GM18511 (cell line): ENCODE measurements around the gene IL20.
"Not testable (repeated sequence)": the region's sequence is repeated elsewhere in the genome, so short reads cannot be mapped to it uniquely, and the experiment has no call there.

ENCODE experiments used
- ATAC-seq: cut with Tn5 transposase; IDR thresholded peaks from one replicate; pipeline ENCODE4 v1.9.1; 2021; ENCODE audit warnings: mild to moderate bottlenecking, moderate library complexity; ENCODE audit not compliant: unreplicated experiment

Gene IL20

DNA sequence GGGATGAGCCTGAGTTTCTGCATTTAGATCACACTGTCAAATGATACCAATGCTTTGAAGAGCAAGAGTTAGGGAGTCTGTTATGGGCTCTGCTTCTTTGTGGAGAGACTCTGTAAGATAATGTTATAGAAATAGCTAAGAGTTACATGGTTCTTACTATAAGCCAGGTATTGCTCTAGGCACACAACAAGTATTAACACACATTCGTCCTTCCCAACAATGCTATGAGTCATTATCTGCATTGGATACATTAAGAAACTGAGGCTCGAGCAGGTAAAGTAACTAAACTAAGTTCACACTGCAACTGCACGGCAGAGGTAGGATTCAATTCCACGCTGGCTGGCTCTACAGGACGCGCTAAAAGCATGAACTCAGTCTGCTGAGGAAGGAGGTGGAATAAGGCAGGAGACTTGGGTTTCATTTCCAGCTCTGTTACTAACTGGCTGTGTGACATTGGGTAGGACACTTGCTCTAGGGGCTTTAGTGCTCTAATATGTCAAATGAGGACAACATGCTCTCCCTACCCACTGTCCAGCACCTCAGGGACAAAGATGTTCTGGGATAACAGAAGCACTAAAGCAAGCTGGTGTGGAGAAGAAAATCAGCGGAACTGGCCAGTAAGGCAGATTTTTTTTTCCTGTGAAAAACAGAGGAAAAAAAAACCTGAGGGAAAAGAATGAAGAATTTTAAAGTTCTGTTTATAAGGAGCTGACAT is 23.7 kb upstream of the IL20 start:
- no peak for ATAC-seq

DNA sequence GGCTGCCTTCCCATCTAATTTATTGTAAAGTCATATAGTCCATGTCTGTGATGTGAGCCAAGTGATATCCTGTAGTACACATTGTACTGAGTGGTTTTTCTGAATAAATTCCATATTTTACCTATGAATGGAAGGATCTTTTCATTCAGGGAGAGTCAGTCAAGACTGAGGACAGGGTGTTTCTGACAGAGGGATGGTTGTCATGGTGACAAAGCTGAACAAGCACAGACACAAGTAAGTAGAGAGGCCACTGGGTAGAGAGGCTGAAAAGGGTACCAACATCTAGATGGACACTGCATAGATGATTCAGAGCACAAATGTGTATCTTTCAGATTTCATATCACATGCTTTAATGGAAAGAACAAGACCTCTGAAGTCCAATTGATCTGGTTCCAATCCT is 22.6 kb upstream of the IL20 start:
- ATAC-seq, result no peak

DNA sequence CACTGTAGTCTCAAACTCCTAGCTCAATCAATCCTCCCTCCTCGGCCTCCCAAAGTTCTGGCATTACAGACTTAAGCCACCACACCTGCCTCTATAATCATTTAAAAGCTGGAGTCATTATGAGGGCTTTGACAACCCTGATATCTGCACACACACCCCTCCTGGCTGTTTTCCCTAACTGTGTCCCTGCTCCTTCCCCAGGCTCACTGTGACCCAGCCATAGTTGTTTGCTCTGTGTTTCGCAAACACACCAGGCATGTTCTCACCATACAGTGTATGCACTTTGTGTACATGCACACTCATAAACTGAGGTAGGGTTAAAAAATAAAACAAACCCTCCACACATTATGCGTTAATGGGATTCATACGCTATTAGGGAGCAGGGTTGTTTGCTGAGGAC is 21.8 kb upstream of the IL20 start:
- no peak for ATAC-seq

DNA sequence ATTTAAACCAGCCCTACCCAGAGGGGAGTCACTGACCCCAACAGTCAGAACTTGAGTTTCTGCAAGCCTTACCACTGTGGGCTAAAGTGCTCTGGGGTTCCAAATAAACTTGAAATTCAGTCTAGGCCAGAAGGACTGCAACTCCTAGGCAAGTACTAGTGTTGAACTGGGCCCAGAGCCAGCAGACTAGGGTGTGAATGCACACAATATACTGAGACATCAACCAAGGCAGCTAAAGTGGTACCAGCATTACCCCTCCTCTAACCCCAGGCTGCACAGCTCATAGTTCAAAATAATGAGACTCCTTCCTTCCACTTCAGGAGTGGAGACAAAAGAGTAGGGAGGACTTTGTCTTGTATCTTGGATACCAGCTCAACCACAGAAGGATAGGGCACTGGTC is 18.9 kb upstream of the IL20 start:
- ATAC-seq, result no peak

DNA sequence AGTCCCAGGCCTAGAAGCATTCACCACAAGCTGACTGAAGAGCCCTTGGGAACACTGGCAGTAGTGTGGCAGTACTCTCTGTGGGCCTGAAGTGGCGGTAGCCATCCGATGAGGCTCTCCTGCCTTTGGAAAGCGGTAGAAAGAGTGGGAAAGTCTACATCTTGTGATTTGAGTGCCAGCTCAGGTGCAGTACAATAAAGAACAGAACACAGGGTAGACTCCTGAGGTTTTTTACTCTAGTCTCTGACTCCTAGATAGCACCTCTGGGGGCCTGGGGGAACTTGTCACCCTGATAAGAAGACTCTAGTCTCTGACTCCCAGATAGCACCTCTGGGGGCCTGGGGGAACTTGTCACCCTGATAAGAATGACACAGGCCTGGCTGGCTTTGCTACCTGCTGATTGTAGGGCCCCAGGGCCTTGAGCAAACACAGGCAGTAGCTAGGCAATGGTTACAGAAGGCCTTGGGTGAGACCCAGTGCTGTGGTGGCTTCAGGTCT is 18.0 kb upstream of the IL20 start:
- no peak for ATAC-seq

DNA sequence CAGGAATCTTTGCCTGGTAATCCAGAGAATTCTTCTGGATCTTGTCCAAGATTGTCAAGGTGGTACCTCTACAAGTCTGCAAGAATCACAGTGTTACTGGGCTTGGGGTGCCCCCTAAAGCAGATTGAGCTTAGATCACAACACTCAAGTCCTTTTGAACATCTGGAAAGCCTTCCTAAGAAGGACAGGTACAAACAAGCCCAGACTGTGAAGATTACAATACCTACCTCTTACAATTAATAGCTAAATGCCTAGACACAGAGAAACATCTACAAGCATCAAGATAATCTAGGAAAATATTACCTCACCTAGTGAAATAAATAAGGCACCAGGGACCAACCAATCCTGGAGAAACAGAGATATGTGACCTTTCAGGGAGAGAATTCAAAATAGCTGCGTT is 17.5 kb upstream of the IL20 start:
- no peak for ATAC-seq

DNA sequence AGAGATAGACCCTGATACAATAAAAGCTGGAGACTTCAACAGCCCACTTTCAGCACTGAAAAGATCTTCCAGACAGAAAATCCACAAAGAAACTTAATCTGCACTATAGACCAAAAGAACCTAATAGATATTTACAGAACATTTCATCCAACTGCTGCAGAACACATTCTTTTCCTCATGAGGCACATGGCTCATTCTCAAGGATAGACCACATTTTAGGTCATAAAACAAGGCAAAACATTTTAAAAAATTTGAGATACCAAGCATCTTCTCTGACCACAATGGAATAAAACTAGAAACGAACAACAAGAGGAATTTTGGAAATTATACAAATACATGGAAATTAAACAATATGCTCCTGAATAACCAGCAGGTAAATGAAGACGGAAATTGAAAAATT is 15.0 kb upstream of the IL20 start:
- ATAC-seq, result no peak

DNA sequence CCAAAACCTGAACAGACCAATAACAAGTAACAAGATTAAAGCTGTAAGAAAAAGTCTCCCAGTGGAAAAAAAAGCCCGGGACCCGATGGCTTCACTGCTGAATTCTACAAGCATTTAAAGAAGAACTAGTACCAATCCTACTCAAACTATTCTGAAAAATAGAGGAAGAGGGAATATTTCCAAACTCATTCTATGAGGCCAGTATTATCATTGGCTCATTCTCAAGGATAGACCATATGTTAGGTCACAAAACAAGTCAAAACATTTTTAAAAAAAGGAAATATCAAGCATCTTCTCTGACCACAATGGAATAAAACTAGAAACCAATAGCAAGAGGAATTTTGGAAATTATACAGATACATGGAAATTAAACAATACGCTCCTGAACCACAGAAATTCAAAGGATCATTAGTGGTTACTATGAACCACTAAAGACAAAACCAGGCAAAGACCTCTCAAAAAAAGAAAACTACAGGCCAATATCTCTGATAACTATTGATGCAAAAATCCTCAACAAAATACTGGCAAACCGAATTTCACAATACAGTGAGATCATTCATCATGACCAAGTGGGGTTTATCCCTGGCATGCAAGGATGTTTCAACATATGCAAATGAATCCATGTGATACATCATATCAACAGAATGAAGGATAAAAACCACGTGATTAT is 13.9 kb upstream of the IL20 start:
- ATAC-seq, result no peak

DNA sequence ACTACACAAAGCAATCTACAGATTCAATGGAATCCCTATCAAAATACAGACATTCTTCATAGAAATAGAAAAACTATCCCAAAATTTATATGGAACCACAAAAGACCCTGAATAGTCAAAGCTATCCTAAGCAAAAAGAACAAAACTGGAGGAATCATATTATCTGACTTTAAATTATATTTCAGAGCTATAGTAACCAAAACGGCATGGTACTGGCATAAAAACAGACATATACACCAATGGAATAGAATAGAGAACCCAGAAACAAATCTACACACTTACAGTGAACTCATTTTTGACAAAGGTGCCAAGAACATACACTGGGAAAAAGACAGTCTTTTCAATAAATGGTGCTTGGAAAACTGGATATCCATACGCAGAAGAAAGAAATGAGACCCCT is 12.8 kb upstream of the IL20 start:
- ATAC-seq, result not testable (repeated sequence)

DNA sequence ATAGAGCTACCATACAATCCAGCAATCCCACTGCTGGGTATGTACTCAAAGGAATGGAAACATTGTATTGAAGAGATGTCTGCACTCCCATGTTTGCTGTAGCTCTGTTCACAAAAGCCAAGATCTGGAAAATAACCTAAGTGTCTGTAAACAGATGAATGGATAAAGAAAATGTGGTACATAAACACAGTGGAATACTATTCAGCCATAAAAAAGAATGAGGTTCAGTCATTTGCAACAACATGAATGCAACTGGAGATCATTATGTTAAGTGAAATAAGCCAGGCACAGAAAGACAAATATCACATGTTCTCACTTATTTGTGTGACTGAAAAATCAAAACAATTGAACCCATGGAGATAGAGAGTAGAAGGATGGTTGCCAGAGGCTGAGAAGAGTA is 11.7 kb upstream of the IL20 start:
- not testable (repeated sequence) for ATAC-seq

DNA sequence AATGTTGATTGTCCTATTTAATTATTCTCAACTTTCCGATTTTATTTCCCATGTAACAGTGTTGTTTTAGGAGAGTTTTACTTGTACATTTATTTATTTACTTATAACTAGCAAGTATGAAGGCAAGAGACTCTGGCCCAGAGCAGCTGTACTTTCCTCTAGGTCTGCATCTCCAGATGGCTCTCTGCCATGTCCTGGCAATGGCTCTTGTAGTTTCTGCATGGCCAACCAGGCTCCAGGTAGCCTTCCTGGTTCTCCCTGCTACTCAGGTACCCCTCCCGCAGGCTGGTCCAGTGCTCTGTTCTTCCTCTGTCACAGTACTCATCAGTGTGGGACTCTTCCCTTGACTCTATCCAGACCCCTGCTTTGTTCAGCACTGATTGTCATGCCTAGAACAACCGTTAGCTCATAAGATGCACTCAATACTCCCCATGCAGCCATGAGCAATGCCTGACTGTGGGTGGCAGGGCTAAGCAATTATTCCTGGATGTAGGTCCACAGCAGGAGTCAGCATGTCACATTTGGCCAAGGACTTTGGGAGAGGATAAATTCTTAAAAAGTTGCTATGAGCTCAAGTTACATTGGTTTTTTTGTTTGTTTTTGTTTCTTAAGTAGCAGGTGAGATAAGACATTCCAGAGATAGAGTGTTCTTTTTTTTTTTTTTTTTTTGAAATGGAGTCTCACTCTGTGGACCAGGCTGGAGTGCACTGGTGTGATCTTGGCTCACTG is 10.9 kb upstream of the IL20 start:
- no peak for ATAC-seq

DNA sequence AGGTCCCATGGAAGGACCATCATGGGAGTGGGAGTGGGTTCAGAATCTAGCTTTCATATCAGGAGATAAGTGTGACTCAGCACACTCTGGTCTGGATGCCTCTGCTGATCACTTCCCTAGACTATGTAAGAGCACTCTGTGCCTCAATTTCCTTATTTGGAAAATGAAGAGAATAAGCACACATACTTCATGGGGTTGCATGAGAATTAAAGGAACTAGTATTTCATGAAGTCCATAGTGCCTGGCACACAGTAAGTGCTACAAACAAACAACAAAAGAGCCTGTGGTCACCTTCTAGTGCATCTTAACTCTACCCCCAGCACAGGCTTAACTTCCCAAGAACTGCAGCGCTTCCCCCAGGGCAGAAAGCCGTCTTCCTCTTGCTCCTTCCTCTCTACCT is 9.6 kb upstream of the IL20 start:
- no peak for ATAC-seq

DNA sequence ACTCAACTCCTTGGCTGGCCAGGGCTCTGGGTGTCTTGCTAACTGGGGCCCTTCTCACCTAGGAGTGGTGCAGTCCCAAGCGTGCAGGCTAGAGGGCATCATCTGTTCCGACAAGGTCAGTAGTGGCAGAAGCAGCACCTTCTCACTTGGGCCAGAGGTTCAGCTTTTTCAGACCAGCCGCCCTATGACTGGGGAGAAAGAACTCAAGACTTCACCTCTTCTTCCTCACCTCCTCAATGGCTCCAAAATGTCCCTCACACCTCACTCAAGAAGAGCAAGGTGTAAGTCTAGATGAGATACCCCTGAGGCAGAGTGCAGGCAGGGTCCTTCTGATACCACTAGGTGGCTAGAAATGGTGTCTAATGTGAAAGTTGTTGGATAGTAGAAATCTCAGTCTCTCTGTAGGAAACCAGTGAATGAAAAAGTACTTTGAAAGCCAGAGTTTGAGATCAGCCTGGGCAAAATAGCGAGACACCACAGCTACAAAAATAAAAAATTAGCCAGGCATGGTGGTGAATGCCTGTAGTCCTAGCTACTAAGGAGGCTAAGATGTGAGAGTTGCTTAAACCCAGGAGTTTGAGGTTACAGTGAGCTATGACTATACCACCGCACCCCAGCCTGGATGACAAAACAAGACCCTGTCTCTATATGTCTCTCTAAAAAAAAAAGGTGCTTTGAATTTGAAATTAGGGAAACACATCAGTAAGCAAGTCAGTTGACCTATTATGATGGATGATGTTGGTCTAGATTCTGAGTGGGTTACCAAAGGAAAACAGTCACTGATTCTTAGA is 8.6 kb upstream of the IL20 start:
- ATAC-seq, result no peak

DNA sequence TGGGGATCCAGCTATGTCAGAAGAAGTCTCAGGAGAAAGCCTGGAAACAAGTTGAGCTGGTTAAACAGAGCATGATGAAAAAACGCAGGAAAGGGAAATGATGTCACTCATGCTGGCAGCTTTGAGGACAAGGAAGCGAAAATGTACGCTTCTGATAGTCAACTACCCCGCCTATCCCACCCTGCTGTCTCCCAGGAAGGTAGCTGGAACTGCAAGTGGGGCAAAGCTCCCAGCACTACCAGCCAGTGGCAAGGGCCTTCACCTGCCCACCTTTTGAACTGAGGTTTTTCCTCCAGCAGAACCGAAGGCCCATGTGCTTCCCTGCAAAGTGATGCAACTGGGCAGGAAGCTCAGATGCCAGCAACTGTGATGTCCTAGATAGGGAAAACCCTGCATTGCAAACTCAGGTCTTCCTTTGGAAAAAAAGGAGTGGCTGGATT is 6.3 kb upstream of the IL20 start:
- no peak for ATAC-seq

DNA sequence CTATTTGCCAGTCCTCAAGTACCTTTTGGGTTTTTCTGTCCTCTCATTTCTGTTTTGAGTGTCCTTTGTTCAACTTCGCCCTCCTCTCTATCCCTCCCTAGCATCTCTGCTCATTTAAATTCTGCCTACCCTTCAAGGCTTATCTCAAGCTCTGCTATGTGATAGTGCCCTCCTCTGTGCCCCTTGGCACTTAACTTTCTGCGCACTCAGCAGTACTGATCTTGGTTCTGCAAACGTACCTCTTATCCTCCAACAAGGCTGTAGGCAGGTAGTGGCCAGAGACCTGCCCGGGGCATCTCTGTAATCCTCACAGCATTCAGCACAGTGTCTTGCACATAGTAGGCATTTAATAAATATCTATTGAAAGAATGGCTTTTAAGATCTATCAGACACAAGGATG is 5.3 kb upstream of the IL20 start:
- no peak for ATAC-seq

DNA sequence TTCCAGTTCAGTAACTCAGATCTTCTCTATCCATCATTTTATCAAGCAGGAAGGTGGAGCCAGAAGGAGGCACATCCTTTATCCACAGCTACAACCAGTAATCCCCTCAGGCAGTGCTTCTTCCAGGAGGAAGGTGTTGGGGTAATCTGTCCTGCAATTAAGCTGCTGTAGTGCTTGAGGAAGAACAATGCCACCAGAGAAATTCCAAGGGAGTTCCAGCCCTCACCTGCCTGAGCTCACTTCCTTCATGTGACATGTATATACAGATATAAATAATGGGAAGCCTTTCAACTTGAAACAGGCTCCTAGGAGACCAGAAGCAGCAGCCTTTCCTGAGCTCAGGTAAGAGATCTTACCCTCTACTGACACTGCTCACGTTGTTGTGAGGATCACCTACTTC is 2.2 kb upstream of the IL20 start:
- no peak for ATAC-seq

DNA sequence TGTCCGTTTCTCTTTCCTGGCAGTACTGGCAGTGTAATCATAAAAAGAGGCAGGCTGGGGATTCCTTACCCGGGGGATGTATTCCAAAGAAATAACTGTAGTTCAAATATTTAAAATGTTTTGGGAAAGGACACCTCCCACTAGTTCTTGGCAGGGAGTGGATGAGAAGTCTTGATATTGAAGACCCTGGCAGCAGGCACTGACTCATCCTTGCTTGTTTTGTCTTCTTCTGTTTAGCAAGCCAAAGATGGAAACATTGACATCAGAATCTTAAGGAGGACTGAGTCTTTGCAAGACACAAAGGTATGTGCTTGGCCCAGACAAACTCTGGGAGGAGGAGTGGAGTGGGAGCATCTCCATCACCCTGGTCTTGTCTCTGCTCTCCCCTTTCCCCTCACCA is 639 bp downstream of the IL20 start:
- no peak for ATAC-seq

DNA sequence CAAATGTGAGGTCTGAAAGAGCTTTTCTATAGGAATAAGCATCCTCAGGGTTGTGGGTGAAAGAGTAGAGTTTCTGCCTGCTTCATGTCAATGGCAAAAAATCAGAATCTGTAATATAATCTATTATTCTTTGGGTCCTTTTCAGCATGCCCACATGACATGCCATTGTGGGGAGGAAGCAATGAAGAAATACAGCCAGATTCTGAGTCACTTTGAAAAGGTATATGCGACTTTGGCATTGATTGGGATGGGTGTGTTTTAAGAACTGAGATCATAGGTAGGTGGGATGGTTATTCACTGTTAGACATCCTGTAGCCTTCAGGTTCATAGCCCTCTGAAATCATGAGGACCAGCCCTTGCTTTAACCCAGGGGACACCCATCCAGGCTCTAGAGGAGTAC is 1.8 kb downstream of the IL20 start:
- ATAC-seq, result no peak

DNA sequence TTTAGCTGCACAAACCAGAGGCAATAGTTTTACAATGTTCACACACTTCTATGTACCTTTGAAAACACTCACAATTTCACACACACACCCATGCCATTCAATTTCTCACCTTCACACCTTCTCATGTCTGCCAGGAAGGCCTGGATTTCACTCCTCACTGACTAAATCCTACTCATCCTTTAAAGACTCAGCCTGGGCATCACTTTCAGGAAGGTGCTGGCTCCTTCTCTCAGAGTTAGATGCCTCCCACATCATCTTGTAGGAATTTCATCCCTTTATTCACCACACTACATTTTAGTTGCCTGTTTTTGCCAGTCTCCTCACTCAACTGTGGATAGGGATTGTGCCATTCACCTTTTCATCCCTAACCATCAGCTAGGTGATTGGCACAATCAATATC is 2.3 kb downstream of the IL20 start:
- ATAC-seq, result no peak

DNA sequence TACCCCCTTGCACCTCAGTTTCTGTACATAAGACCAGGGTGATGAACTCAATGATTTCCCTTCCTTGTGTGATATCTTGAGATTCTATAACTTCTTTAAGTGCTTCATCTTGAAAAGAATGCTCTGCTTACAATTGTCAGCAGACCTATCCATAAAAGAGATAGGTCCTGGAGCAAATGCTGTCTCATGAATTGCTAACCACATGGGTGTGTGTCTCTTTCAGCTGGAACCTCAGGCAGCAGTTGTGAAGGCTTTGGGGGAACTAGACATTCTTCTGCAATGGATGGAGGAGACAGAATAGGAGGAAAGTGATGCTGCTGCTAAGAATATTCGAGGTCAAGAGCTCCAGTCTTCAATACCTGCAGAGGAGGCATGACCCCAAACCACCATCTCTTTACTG is 2.8 kb downstream of the IL20 start:
- ATAC-seq, result no peak

DNA sequence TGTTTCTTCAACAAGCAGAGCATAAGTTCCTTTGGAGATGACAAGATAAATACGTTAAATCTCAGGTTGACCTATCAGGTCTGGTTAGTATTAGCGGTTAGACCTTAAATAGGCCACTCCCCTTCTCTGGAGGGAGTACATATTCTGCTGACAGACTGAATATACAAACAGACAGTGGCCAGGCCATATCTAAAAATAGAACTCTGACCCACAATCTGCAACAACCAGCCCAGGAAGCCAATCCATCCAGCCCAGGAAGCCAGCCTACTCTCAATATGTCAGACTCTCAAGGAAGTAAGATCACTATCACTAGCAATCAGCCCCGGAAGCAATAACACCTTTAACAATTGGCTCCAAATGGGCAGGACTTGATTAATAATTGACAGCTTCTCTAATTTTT is 6.7 kb downstream of the IL20 start:
- ATAC-seq, result no peak
